Stomach smooth muscle (tissue), 2 donors: ENCODE measurements around the gene CMIP.

Experiments used
- H3K27ac ChIP-seq: one replicate; pipeline ENCODE4 v1.7.0; 2013; ENCODE audit warnings: mild to moderate bottlenecking, low read length, inconsistent platforms
- H3K27me3 ChIP-seq, 2 donors: one replicate each; pipeline ENCODE4 v1.7.0; 2013; ENCODE audit warnings: low read length in 2 of 2; ENCODE audit not compliant: insufficient read depth in 2 of 2, control insufficient read depth in 1 of 2
- H3K36me3 ChIP-seq, 2 donors: one replicate each; pipeline ENCODE4 v1.7.0; 2013; ENCODE audit warnings: low read length in 2 of 2; ENCODE audit not compliant: control insufficient read depth in 2 of 2, insufficient read depth in 2 of 2
- H3K4me1 ChIP-seq: one replicate; pipeline ENCODE4 v1.7.0; 2013; ENCODE audit warnings: low read length; ENCODE audit not compliant: control insufficient read depth, insufficient read depth
- H3K4me3 ChIP-seq, 2 donors: one replicate each; pipeline ENCODE4 v1.7.0; 2013; ENCODE audit warnings: low read length in 2 of 2
- H3K9ac ChIP-seq, 2 donors: one replicate each; pipeline ENCODE4 v1.7.0; 2013; ENCODE audit warnings: low read length in 2 of 2, mild to moderate bottlenecking in 1 of 2
- H3K9me3 ChIP-seq, 2 donors: one replicate each; pipeline ENCODE4 v1.7.0; 2013; ENCODE audit warnings: low read length in 2 of 2; ENCODE audit not compliant: control insufficient read depth in 2 of 2
- donor health status: healthy.
- donor health status: Pancreatic carcinoma.

CMIP gene

GRCh38 chr16:81711657-81712319, 267.2 kb downstream of the CMIP start:
- peaks cover 42% of the 10 kb centered on the region for H3K4me1 ChIP-seq

GRCh38 chr16:81712681-81713080, 268.1 kb downstream of the CMIP start:
- Histone ChIP-seq H3K36me3 (peaks cover 8 to 12% of the 10 kb centered on the region in 2 donors), H3K9ac (no peak overlapping the region), H3K27me3 (no peaks in the 10 kb centered on the region), H3K4me1 (peaks cover 33% of the 10 kb centered on the region), H3K27ac (peak overlapping the region; percentile 62), H3K4me3 (no peak overlapping the region), H3K9me3 (no peaks in the 10 kb centered on the region)

More at GRCh38 chr16:81711657-81712319, 267.2 kb downstream of the CMIP start:
- H3K4me3 ChIP-seq: peak overlapping the region in 1 of 2 donors; percentile 19
- no peaks in the 10 kb centered on the region for H3K27me3 ChIP-seq
- H3K9ac ChIP-seq: no peak overlapping the region
- peaks cover 10 to 14% of the 10 kb centered on the region in 2 donors for H3K36me3 ChIP-seq
- H3K9me3 ChIP-seq: no peaks in the 10 kb centered on the region
- peak overlapping the region; percentile 62 for H3K27ac ChIP-seq

- H3K9me3 ChIP-seq: no peaks in the 10 kb centered on the region
- H3K4me3 ChIP-seq: no peak overlapping the region
- no peaks in the 10 kb centered on the region for H3K27me3 ChIP-seq
- H3K4me1 ChIP-seq: peaks cover 27% of the 10 kb centered on the region
- H3K36me3 ChIP-seq: peaks cover 8 to 12% of the 10 kb centered on the region in 2 donors
- H3K9ac ChIP-seq: no peak overlapping the region
- H3K27ac ChIP-seq: peak overlapping the region; percentile 31
Observed at GRCh38 chr16:81713295-81713772, 268.7 kb downstream of the CMIP start.

- peak overlapping the region; percentile 31 for H3K27ac ChIP-seq
- no peaks in the 10 kb centered on the region for H3K9me3 ChIP-seq
- no peaks in the 10 kb centered on the region for H3K27me3 ChIP-seq
- H3K4me3 ChIP-seq: no peak overlapping the region
- peaks cover 4 to 9% of the 10 kb centered on the region in 2 donors for H3K36me3 ChIP-seq
- peaks cover 22% of the 10 kb centered on the region for H3K4me1 ChIP-seq
- no peak overlapping the region for H3K9ac ChIP-seq
Observed at GRCh38 chr16:81713796-81714195, 269.2 kb downstream of the CMIP start.

- Histone ChIP-seq H3K27me3 (no peaks in the 10 kb centered on the region), H3K36me3 (peaks cover 0 to 3% of the 10 kb centered on the region in 2 donors), H3K4me1 (peaks cover 25% of the 10 kb centered on the region), H3K9me3 (no peaks in the 10 kb centered on the region), H3K27ac (no peak overlapping the region), H3K9ac (no peak overlapping the region), H3K4me3 (no peak overlapping the region)
Observed at GRCh38 chr16:81714583-81714982, 270.0 kb downstream of the CMIP start.

- Histone ChIP-seq H3K4me1 (peaks cover 31% of the 10 kb centered on the region), H3K9me3 (no peaks in the 10 kb centered on the region), H3K27me3 (no peaks in the 10 kb centered on the region), H3K27ac (peak overlapping the region; percentile 60), H3K4me3 (peak overlapping the region in 1 of 2 donors; percentile 35), H3K9ac (peak overlapping the region in 1 of 2 donors; percentile 1), H3K36me3 (peaks cover 0 to under 1% of the 10 kb centered on the region in 2 donors)
Observed at GRCh38 chr16:81715358-81716196, 271.0 kb downstream of the CMIP start.

- Histone ChIP-seq H3K9me3 (no peaks in the 10 kb centered on the region), H3K4me3 (no peak overlapping the region), H3K4me1 (peaks cover 30% of the 10 kb centered on the region), H3K36me3 (no peaks in the 10 kb centered on the region), H3K27me3 (no peaks in the 10 kb centered on the region), H3K27ac (peak overlapping the region; percentile 60), H3K9ac (no peak overlapping the region)
Observed at GRCh38 chr16:81716478-81717225, 272.0 kb downstream of the CMIP start.

GRCh38 chr16:81717662-81718189, 273.1 kb downstream of the CMIP start:
- Histone ChIP-seq H3K4me1 (peaks cover 25% of the 10 kb centered on the region), H3K9me3 (no peaks in the 10 kb centered on the region), H3K27me3 (no peaks in the 10 kb centered on the region), H3K4me3 (no peak overlapping the region), H3K9ac (no peak overlapping the region), H3K27ac (no peak overlapping the region), H3K36me3 (no peaks in the 10 kb centered on the region)

- Histone ChIP-seq H3K9me3 (no peaks in the 10 kb centered on the region), H3K9ac (no peak overlapping the region), H3K27me3 (no peaks in the 10 kb centered on the region), H3K36me3 (no peaks in the 10 kb centered on the region), H3K4me3 (no peak overlapping the region), H3K27ac (peak overlapping the region; percentile 60), H3K4me1 (peaks cover 25% of the 10 kb centered on the region)
Observed at GRCh38 chr16:81718637-81719036, 274.0 kb downstream of the CMIP start.

- no peak overlapping the region for H3K4me3 ChIP-seq
- no peak overlapping the region for H3K9ac ChIP-seq
- H3K27ac ChIP-seq: peak overlapping the region; percentile 87
- H3K36me3 ChIP-seq: no peaks in the 10 kb centered on the region
- no peaks in the 10 kb centered on the region for H3K27me3 ChIP-seq
- no peaks in the 10 kb centered on the region for H3K9me3 ChIP-seq
- H3K4me1 ChIP-seq: peaks cover 25% of the 10 kb centered on the region
Observed at GRCh38 chr16:81719993-81720392, 275.4 kb downstream of the CMIP start.
